NK-92 (cell line): Measurements from ENCODE around the gene NAALADL2.
"Not testable (repeated sequence)": the region's sequence is repeated elsewhere in the genome, so short reads cannot be mapped to it uniquely, and the experiment has no call there.

Experiments used
- DNase-seq: peaks from one replicate; lab custom pipeline; 2025; ENCODE audit not compliant: unreplicated experiment; lab: John Stamatoyannopoulos, UW

Gene NAALADL2

GRCh38 chr3:175528693-175529092, 669.6 kb downstream of the NAALADL2 start:
- not testable (repeated sequence) for DNase-seq

GRCh38 chr3:175535351-175535750, 676.2 kb downstream of the NAALADL2 start:
- no peak for DNase-seq

DNA sequence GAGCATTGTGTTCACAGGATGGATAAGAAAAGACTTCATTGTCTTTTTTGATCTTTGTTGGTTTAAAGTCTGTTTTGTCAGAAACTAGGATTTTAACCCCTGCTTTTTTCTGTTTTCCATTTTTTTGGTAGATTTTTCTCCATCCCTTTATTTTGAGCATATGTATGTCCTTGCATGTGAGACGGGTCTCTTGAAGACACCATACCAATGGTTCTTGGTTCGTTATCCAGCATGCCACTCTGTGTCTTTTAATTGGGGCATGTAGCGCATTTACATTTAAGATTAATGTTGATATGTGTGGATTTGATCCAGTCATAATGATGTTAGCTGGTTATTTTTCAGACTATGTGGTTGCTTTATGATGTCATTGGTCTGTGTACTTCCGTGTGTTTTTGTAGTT, 687.0 kb downstream of the NAALADL2 start:
- DNase-seq: no peak

- DNase-seq: no peak
Measured at GRCh38 chr3:175552929-175553328, 693.8 kb downstream of the NAALADL2 start.

GRCh38 chr3:175554801-175555200, 695.7 kb downstream of the NAALADL2 start:
- no peak for DNase-seq

DNA sequence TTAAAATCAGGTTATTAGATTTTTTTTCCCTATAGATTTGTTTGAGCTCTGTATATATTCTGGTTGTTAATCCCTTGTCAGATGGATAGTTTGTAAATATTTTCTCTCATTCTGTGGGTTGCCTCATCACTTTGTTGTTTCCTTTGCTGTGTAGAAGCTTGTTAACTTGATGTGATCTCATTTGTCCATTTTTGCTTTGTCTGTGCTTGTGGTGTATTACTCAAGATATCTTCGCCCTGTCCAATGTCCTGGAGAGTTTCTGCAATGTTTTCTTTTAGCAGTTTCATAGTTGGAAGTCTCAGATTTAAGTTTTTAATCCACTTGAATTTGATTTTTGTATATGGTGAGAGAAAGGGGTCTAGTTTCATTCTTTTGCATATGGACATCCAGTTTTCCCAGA, 699.1 kb downstream of the NAALADL2 start:
- no peak for DNase-seq

DNA sequence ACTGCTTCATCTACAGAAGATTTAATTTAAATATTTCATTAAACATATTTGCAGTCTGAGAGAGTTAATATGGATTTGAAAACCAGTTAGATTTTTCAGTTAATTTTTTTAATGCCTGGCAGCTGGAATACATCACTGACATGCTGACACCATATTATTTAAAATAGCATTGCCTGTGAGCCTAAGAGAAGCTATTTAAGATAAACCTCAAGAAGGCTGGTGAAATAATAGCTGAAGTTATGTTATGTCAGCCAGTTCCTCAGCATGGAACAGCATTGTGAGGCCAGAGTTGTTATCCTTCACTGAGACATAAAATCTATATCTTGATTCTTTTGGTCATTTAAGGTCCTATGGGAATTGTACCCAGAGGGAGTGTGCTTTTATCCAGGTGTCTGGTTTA, 705.2 kb downstream of the NAALADL2 start:
- DNase-seq: no peak

DNA sequence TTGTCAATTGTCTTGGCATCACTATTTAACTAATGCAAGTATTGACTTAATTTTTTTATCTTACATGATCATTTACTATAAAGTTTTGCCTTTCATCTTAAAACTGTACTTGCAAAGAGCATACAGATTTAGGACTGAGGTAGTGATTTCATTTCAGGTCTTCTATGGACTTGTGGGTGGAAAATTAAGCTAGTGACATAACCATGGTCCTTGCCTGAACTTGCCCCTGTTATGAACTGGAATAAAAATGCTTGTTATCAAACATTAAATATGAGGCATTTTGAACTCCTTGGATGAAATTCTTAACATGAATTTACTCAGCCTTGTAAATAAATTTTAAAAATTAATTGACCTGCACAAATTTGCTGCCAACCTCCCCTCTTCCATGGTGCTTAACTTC, 712.0 kb downstream of the NAALADL2 start:
- no peak for DNase-seq

DNA sequence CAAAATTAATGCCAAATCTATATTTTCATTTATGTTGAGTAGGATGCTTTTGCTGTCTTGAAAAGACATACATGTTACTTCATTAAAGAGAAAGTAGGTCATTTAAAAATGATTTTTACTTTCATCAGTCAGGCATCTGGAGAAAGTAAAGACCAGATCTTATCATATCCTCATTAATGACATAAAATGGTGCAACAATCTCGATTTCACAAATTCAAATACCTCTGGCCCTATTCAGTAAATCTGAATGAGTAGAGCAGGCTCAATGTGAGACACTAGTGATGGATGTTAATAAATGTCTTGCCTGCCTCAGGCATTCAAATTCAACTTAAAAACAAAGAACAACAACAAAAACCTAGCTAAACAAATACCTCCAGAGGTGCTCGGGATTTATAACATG, 714.1 kb downstream of the NAALADL2 start:
- DNase-seq: no peak

DNA sequence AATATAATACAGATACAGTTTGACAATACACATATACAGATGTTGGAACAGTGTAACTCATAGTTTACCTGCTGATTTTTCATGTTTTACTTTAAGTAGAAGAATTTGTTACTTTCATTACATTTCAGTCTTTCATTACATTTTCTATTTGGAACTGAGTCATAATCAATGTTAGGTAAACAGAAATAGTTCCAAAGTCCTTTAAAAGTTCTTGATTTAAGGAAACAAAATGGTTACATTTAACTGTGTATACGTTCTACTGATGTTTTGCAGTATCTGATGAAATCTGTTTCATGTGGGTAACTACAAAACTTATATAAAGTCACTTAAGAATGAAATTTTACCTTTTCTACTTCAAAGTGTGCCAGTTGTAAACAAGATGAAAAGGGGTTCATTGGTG, 721.2 kb downstream of the NAALADL2 start:
- DNase-seq: no peak

DNA sequence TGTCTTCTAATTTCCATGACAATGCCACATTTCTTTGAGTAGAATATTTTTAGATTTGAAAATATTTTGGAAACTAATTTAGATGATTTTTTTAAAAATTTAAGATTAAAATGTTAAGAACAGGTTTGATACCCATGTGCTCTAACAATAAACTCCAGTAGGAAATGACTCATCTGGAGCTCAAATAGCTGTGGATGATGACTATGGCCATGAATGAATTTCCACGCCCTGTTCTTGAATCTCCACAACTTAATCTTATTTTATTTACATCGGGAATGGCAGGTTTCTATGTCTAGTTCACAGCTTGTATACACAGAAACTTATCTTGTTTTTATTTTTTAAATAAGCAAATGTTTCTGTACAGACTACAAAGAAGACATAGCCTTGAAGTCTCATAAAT, 726.8 kb downstream of the NAALADL2 start:
- DNase-seq: no peak

GRCh38 chr3:175590745-175591144, 731.6 kb downstream of the NAALADL2 start:
- DNase-seq: no peak

DNA sequence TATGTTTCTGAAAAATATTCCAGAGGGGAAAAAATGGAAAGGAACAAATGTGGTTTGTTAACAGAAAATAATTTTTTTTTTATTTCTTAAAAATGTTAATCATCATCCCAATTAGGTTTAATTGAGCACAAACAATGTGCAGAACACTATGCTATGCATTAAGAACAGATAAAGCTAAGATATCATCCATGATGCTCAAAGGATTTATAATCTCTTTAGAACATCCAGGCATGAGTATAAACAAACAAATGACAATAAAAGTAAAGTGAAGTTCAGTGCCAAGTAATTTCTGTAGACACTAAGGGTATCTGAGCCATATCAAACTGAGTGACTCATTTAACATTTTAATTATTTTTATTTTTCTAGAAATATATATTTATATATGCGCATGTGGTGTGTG, 732.2 kb downstream of the NAALADL2 start:
- DNase-seq: no peak

DNA sequence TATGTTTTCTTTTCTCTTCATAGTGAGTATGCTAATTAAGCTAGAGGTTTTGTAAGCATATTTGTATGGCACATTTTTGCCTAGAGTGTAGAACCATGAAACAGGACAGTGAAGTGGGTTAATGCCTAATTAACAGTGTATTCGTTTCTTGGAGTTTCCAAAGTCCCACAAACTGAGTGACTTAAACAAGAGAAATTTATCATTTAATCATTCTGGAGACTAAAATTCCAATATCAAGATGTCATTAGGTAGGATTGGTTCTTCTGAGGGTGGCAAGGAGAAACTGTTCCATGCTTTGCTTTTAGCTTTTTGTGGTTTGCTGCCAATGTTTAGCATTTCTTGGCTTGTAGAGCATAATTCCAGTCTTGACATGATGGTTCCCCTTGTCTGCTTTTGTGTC, 734.2 kb downstream of the NAALADL2 start:
- DNase-seq: no peak

- DNase-seq: no peak
Measured at GRCh38 chr3:175598740-175599139, 739.6 kb downstream of the NAALADL2 start.

GRCh38 chr3:175601521-175601920, 742.4 kb downstream of the NAALADL2 start:
- no peak for DNase-seq

DNA sequence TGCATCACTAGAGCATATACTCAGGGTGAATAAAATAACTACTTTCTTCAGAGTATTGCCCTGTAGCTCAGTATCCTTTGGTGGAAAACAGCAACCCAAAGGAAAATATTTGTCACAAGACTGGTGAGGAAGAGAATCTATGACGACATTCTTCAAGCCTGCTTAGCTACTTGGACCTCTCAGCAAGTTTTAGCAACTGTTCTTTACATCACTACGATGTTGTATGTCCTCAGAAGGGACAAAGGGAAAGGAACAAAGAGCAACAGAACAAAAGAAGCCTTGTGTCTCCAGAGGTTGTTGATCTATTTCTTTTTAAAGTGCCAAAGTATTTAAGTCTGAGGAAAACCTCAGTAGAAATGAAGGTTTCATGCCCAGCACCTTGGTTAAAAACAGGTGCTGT, 746.7 kb downstream of the NAALADL2 start:
- DNase-seq: no peak

DNA sequence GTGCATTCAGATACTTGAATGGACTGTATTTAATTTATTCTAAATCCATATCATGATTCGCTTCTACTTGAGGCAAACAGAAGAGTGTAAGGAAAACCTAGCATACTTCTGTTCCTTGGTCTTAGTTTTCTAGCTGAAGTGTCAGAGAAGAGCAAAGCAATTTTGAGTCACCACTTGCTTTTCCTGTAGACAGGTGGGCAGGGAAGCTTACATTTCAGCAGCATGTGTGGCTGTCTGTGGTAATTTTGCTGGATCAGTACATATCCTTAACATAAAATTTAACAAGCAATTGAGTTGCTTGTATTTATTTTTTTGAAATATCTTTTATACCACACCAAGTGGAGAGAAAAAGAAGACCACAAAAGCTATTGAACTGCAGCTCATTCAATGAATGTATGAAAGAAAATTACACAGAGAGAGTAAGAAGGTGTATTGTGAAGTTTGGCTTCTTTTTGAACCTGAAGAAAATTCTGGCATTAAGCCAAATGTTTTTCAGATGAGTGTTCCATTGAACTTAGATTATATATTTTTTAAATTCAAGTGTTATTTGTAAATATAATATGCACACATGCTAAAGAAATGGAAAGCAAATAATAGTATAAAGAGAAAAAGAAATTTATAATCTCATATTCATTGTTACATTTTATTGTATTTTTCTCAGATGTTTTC, 747.6 kb downstream of the NAALADL2 start:
- DNase-seq: no peak

GRCh38 chr3:175608356-175608755, 749.2 kb downstream of the NAALADL2 start:
- no peak for DNase-seq

DNA sequence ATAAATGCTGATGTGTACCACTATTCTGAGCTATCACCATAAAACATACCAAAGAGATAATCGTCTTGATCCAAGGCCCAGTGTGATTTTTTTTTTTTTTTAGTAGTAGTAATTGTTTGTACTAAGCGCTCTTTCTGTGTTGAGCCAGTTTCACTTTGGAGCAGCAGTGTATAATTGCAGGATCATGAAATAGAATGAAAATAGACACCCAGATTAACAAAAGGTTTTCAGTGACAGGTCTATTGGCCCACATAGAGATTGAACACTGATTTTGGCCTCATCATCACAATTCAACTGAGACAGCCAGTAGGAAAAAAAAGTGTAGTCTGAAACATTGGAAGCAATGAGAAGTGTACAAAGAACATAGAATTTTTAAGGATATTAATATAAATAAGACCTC, 749.8 kb downstream of the NAALADL2 start:
- DNase-seq: no peak

DNA sequence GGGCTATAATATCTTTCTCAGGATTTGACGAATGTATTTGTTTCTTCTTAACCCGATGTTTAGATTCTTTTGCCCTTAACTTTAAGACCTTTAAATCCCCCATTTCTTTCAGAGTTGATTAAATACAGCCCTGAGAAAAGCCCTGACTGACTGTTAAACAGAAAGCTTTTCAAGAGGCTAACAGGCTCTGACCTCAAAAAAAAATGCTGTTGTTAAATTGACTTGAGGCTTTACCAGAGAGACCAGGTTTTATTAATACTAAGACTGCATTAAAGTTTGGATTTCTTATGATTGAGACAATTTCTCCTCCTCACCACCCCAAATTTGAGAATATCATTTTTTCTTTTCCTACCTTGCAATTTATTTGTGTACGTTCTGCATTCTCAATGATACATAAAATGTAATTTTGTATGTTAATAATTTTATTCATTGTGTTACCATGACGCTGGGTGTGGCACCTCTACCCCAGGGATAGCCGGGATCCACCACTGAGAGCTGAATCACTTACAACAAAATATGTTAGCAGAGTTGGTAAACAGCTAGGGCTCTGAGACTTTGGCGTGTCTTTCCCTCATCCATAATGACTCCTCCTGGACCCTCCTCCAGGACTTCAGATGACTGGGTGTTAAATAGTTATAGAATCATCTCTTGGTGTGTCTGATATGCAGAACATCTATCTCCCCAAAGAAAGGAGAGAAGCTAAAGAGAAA, 753.5 kb downstream of the NAALADL2 start:
- no peak for DNase-seq

- not testable (repeated sequence) for DNase-seq
Measured at GRCh38 chr3:175614107-175614506, 755.0 kb downstream of the NAALADL2 start.

GRCh38 chr3:175617247-175617646, 758.1 kb downstream of the NAALADL2 start:
- no peak for DNase-seq
